Activated CD8-positive, alpha-beta T cell treated with anti-CD3 and anti-CD28 coated beads for 36 hours (primary cell): Measurements from ENCODE around the gene EPS8L1. TPM values are rescaled to one million over a fixed set of nuclear protein-coding genes. Genes with fewer than 3 reads are reported as not detected.

Experiments
- ATAC-seq: fragments of 200-7000 bp; cut with Tn5 transposase; one replicate; pipeline ENCODE4 v1.10.0; 2021; ENCODE audit warnings: mild to moderate bottlenecking, moderate library complexity
- CTCF ChIA-PET: fragments of 350-600 bp; sonication (Branson Sonifier 250); formaldehyde crosslinking; loops from one replicate; lab custom pipeline; 2021; ENCODE audit warnings: antibody characterized with exemption; lab: Charles Lee
- POLR2A ChIA-PET: fragments of 350-600 bp; sonication (Branson Sonifier 250); formaldehyde crosslinking; loops from one replicate; lab custom pipeline; 2021; ENCODE audit warnings: antibody characterized with exemption; lab: Charles Lee
- DNase-seq: peaks from one replicate; pipeline ENCODE4 v3.0.0-alpha.2; 2020
- H3K27ac Mint-ChIP-seq: one replicate; pipeline ENCODE4 v1.8.0; 2021; ENCODE audit warnings: mild to moderate bottlenecking, mixed read lengths
- H3K27me3 Mint-ChIP-seq: one replicate; pipeline ENCODE4 v1.8.0; 2021; ENCODE audit warnings: mixed read lengths
- H3K36me3 Mint-ChIP-seq: one replicate; pipeline ENCODE4 v1.8.0; 2021; ENCODE audit warnings: low read depth, mixed read lengths
- H3K4me1 Mint-ChIP-seq: one replicate; pipeline ENCODE4 v1.8.0; 2021; ENCODE audit warnings: low read depth, mixed read lengths
- H3K4me3 Mint-ChIP-seq: one replicate; pipeline ENCODE4 v1.8.0; 2021; ENCODE audit warnings: mild to moderate bottlenecking, moderate library complexity, mixed read lengths
- H3K9me3 Mint-ChIP-seq: one replicate; pipeline ENCODE4 v1.8.0; 2021; ENCODE audit warnings: mixed read lengths
- CTCF ChIP-seq: fragments of 200-600 bp; IDR thresholded peaks from one replicate; pipeline ENCODE4 v1.8.0; 2022; ENCODE audit warnings: antibody characterized with exemption, mild to moderate bottlenecking
- intact Hi-C: fragments of 100-400 bp; cut with micrococcal nuclease; formaldehyde crosslinking; loops from one replicate; pipeline ENCODE4 v1.10.0; 2022
- total RNA-seq, 2 experiments: library from RNA; stranded (reverse); gene quantifications; one replicate each; pipeline ENCODE4 v1.2.3, GENCODE V29; 2021

The EPS8L1 gene
- total RNA-seq, 2 experiments from 2014 or later, result 2.8 to 3.2 TPM

DNA sequence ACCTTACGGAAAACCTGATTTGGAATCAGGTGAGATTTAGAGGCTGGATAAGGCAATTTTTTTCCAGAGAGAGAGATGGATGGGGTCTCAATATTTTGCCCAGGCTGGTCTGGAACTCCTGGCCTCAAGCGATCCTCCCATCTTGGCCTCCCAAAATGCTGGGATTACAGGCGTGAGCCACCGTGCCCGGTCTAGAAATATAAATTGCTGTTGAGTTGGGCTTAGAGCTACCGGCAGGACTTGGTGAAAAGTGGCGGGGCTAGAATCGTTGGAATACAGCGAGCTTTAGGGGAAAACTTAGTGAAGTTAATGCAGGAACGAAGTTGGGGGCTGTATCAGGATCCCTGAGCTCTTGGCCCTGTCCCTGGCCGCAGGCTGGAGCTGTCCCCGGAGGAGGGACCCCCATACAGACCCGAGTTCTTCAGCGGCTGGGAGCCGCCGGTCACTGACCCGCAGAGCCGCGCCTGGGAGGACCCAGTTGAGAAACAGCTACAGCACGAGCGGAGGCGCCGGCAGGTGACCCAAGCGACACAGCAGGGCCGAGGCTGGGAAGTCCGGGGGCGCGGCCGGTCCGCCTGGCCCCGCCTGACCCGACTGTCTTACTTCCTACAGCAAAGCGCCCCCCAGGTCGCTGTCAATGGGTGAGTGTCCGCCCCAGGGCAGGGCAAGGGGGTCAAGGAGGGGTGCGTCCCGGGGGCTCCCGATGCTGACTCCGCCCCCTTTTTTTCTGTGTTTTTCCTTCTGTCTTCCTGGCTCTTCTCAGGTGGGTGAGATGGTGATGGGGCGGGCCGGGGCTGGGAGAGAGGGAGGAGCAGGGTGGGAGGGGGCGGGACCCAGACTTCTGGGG is 7.6 kb downstream of the EPS8L1 start:
- intact Hi-C loops, result no loop called here
- Mint-ChIP-seq H3K27me3 (peaks cover 65% of the 10 kb centered on the region), H3K9me3 (no peaks in the 10 kb centered on the region), H3K27ac (no peak overlapping the region), H3K4me1 (peaks cover 29% of the 10 kb centered on the region), H3K36me3 (peaks cover 2% of the 10 kb centered on the region), H3K4me3 (no peak overlapping the region)
- DNase-seq (no peak), ATAC-seq (no peak)
- ChIA-PET CTCF (no interaction called here), POLR2A (interaction anchor here (0.6 to 0.7 kb wide), 2 partner anchors 38 to 566 kb away, joined by 3 read pairs; no protein-coding TSS in a partner anchor)
- TF ChIP-seq CTCF, result no peak

GRCh38 chr19:55084416-55084815 is 8.7 kb downstream of the EPS8L1 start:
- H3K4me1 Mint-ChIP-seq, result peaks cover 33% of the 10 kb centered on the region
- peaks cover 7% of the 10 kb centered on the region for H3K36me3 Mint-ChIP-seq
- H3K27ac Mint-ChIP-seq, result no peak overlapping the region
- no peaks in the 10 kb centered on the region for H3K9me3 Mint-ChIP-seq
- intact Hi-C loops, result no loop called here
- ChIA-PET POLR2A (interaction anchor here (1.0 to 1.2 kb wide), 3 partner anchors 32 to 175 kb away, joined by 3 to 4 read pairs (median 3); partner anchors contain the start of gene PPP6R1), CTCF (interaction anchor here (3.6 kb wide), 1 partner anchor 76 kb away, joined by 19 read pairs; no protein-coding TSS in a partner anchor)
- peaks cover 68% of the 10 kb centered on the region for H3K27me3 Mint-ChIP-seq
- TF ChIP-seq CTCF, result no peak
- no peak for ATAC-seq
- H3K4me3 Mint-ChIP-seq, result no peak overlapping the region
- no peak for DNase-seq

DNA sequence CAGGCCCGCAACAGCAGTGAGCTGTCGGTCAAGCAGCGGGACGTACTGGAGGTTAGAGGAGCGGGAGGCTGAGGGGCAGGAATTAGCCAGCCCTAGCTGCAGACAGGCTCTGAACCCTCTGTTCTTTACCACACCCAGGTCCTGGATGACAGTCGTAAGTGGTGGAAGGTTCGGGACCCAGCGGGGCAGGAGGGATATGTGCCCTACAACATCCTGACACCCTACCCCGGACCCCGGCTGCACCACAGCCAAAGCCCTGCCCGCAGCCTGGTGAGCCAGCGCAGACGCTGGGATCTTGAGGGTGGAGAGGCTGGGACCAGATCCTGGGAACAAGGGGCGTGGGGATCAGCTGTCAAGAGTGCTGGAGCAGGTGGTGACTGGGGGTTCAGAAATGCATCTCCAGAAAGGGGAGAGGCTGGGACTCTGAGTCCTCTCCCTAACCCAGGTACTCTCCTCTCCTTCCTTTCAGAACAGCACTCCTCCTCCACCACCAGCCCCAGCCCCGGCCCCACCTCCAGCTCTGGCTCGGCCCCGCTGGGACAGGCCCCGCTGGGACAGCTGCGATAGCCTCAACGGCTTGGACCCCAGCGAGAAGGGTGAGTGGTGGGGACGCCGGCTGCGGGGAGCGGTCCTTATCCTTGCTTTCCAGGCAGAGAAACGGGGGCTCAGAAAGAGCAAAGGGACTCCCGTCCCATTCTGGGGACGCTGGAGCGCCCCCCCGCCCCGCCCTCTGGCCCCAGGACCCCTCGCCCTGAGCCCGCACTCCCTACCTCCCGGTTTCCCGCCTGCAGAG is 10.4 kb downstream of the EPS8L1 start:
- H3K9me3 Mint-ChIP-seq, result no peaks in the 10 kb centered on the region
- intact Hi-C loops, result no loop called here
- no peak for ATAC-seq

GRCh38 chr19:55086730-55087541 is 11.3 kb downstream of the EPS8L1 start:
- ATAC-seq (peak; percentile 64), DNase-seq (peak; percentile 75)
- no peak overlapping the region for H3K27ac Mint-ChIP-seq
- peaks cover 18% of the 10 kb centered on the region for H3K36me3 Mint-ChIP-seq
- H3K9me3 Mint-ChIP-seq, result no peaks in the 10 kb centered on the region
- peaks cover 19% of the 10 kb centered on the region for H3K4me1 Mint-ChIP-seq
- ChIA-PET CTCF (interaction anchor here (1.5 to 3.6 kb wide), 4 partner anchors 28 to 417 kb away, joined by 3 to 19 read pairs (median 10); no protein-coding TSS in a partner anchor), POLR2A (interaction anchor here (1.4 kb wide), 1 partner anchor 30 kb away, joined by 4 read pairs; the partner anchor contains the start of gene PPP1R12C)
- intact Hi-C loops, result no loop called here
- H3K27me3 Mint-ChIP-seq, result peaks cover 52% of the 10 kb centered on the region
- peak overlapping the region; percentile 4 for H3K4me3 Mint-ChIP-seq
- TF ChIP-seq CTCF, result no peak

More for the DNA sequence above, 10.4 kb downstream of the EPS8L1 start:
- ChIA-PET CTCF (interaction anchor here (2.0 to 3.6 kb wide), 2 partner anchors 29 to 74 kb away, joined by 6 to 19 read pairs; no protein-coding TSS in a partner anchor), POLR2A (no interaction called here)
- Mint-ChIP-seq H3K4me3 (no peak overlapping the region), H3K36me3 (peaks cover 18% of the 10 kb centered on the region), H3K27ac (no peak overlapping the region), H3K4me1 (peaks cover 22% of the 10 kb centered on the region), H3K27me3 (peaks cover 55% of the 10 kb centered on the region)
- no peak for TF ChIP-seq CTCF
- no peak for DNase-seq
